GM23338 (cell line): ENCODE measurements around the gene PEPD. TPM values are rescaled to one million over a fixed set of nuclear protein-coding genes. Genes with fewer than 3 reads are reported as not detected.

ENCODE experiments used
- ATAC-seq: fragments of 200-7000 bp; cut with Tn5 transposase; 3 replicates; pipeline ENCODE4 v1.9.1; 2020
- DNase-seq: peaks from one replicate; pipeline ENCODE4 v3.0.0-alpha.2; 2015; ENCODE audit warnings: low spot score
- H2AFZ ChIP-seq: fragments of 200-600 bp; sonication (generic); 2 replicates; pipeline ENCODE4 v1.8.0; 2016; ENCODE audit warnings: antibody characterized with exemption, mild to moderate bottlenecking, moderate library complexity
- H3F3A ChIP-seq: fragments of 200-600 bp; sonication (generic); replicated peaks from 2 replicates; pipeline ENCODE4 v1.8.0; 2017; ENCODE audit warnings: antibody characterized with exemption, mixed run types, low read depth
- H3K27ac ChIP-seq: fragments of 200-600 bp; sonication (generic); 2 replicates; pipeline ENCODE4 v1.6.1; 2016; ENCODE audit warnings: low read depth
- H3K27me3 ChIP-seq: fragments of 200-600 bp; sonication (generic); 2 replicates; pipeline ENCODE4 v1.8.0; 2016; ENCODE audit warnings: mild to moderate bottlenecking, mixed run types, moderate library complexity; ENCODE audit not compliant: insufficient read depth
- H3K36me3 ChIP-seq: fragments of 200-600 bp; sonication (generic); 2 replicates; pipeline ENCODE4 v1.8.0; 2016; ENCODE audit warnings: mild to moderate bottlenecking; ENCODE audit not compliant: insufficient read depth
- H3K4me1 ChIP-seq: fragments of 200-600 bp; sonication (generic); 2 replicates; pipeline ENCODE4 v1.8.0; 2016; ENCODE audit warnings: mild to moderate bottlenecking, moderate library complexity; ENCODE audit not compliant: insufficient read depth
- H3K4me2 ChIP-seq: fragments of 200-600 bp; sonication (generic); 2 replicates; pipeline ENCODE4 v1.7.1; 2017; ENCODE audit warnings: mixed run types
- H3K4me3 ChIP-seq: fragments of 200-600 bp; sonication (generic); 2 replicates; pipeline ENCODE4 v1.6.1; 2016; ENCODE audit warnings: mixed run types
- H3K79me2 ChIP-seq: fragments of 200-600 bp; sonication (generic); replicated peaks from 2 replicates; pipeline ENCODE4 v1.8.0; 2017; ENCODE audit warnings: mild to moderate bottlenecking; ENCODE audit not compliant: insufficient read depth
- H3K9me2 ChIP-seq: fragments of 200-600 bp; sonication (generic); 2 replicates; pipeline ENCODE4 v1.8.0; 2017; ENCODE audit not compliant: insufficient read depth
- H4K20me1 ChIP-seq: fragments of 200-600 bp; sonication (generic); replicated peaks from 2 replicates; pipeline ENCODE4 v1.8.0; 2017; ENCODE audit warnings: mild to moderate bottlenecking; ENCODE audit not compliant: insufficient read depth
- H3K27ac Mint-ChIP-seq: 2 replicates; pipeline ENCODE4 v1.8.0; 2020; ENCODE audit warnings: inconsistent platforms, mild to moderate bottlenecking, moderate library complexity, mixed read lengths
- H3K27me3 Mint-ChIP-seq: 3 replicates; pipeline ENCODE4 v1.8.0; 2022; ENCODE audit warnings: low read depth, mild to moderate bottlenecking, moderate library complexity, mixed read lengths, inconsistent platforms; ENCODE audit not compliant: insufficient read depth, poor library complexity
- H3K36me3 Mint-ChIP-seq: 3 replicates; pipeline ENCODE4 v1.8.0; 2021; ENCODE audit warnings: low read depth, mild to moderate bottlenecking, inconsistent platforms, moderate library complexity, mixed read lengths
- H3K4me1 Mint-ChIP-seq: 3 replicates; pipeline ENCODE4 v1.8.0; 2020; ENCODE audit warnings: mild to moderate bottlenecking, inconsistent platforms, mixed read lengths
- H3K4me3 Mint-ChIP-seq: 3 replicates; pipeline ENCODE4 v1.8.0; 2021; ENCODE audit warnings: moderate library complexity, mild to moderate bottlenecking, inconsistent platforms, mixed read lengths
- H3K9me3 Mint-ChIP-seq: 3 replicates; pipeline ENCODE4 v1.8.0; 2020; ENCODE audit warnings: moderate library complexity, mild to moderate bottlenecking, inconsistent platforms, mixed read lengths
- CREB1 ChIP-seq: fragments of 250-450 bp; sonication (Bioruptor Pico); IDR thresholded peaks from 2 replicates; pipeline ENCODE4 v1.5.0; 2020; ENCODE audit warnings: low read depth, mild to moderate bottlenecking, moderate library complexity
- CTCF ChIP-seq, 2 experiments: fragments of 200-600 bp in 1 of 2; sonication (generic) in 1 of 2; conservative IDR thresholded peaks; 2 replicates each; pipeline versions ENCODE4 v1.5.1 to v1.6.1; 2016 to 2017; ENCODE audit warnings: antibody characterized with exemption in 2 of 2, low read depth in 2 of 2, mild to moderate bottlenecking in 2 of 2, moderate library complexity in 1 of 2
- ETS1 ChIP-seq: IDR thresholded peaks from 2 replicates; pipeline ENCODE4 v1.6.1; 2016; ENCODE audit warnings: antibody characterized with exemption
- EZH2phosphoT487 ChIP-seq: fragments of 200-600 bp; sonication (generic); IDR thresholded peaks from one replicate; pipeline ENCODE4 v1.8.1; 2018; ENCODE audit warnings: antibody characterized with exemption; ENCODE audit not compliant: unreplicated experiment
- JUNB ChIP-seq: IDR thresholded peaks from one replicate; pipeline ENCODE4 v1.6.1; 2016; ENCODE audit warnings: antibody characterized with exemption; ENCODE audit not compliant: unreplicated experiment
- ZNF331 ChIP-seq: fragments of 250-450 bp; sonication (Bioruptor Pico); IDR thresholded peaks from 2 replicates; pipeline ENCODE4 v1.5.0; 2020; ENCODE audit warnings: low read depth, mild to moderate bottlenecking, moderate library complexity
- polyA plus RNA-seq: library from polyadenylated mRNA; unstranded; fragments of >200 nt; fragmentation: Nextera tagmentation; extraction: Ambion mirVana; gene quantifications from 2 replicates; pipeline ENCODE4 v1.2.1, GENCODE V29; 2016
- total RNA-seq: library from RNA; depleted of rRNA; stranded (reverse); fragments of >200 nt; shearing (Covaris generic); gene quantifications from 2 replicates; pipeline ENCODE4 v1.2.3, GENCODE V29; 2014

The PEPD gene
- total and polyA plus RNA-seq, 2 experiments from 2014 or later: 81.7 to 89.2 TPM

GRCh38 chr19:33443638-33444561 is 77.7 kb downstream of the PEPD start:
- no peaks in the 10 kb centered on the region for H3F3A ChIP-seq
- H2AFZ ChIP-seq: no peak overlapping the region
- H3K4me1 ChIP-seq: no peaks in the 10 kb centered on the region
- H3K27me3 Mint-ChIP-seq: peaks cover 9% of the 10 kb centered on the region
- no peak overlapping the region for H3K4me3 Mint-ChIP-seq
- no peak overlapping the region for H3K4me3 ChIP-seq
- H3K27ac Mint-ChIP-seq: no peak overlapping the region
- H4K20me1 ChIP-seq: no peaks in the 10 kb centered on the region; the same call in 1 of the 2 replicates
- peaks cover 5% of the 10 kb centered on the region; the same call in 1 of the 3 replicates for H3K36me3 Mint-ChIP-seq
- H3K4me2 ChIP-seq: no peak overlapping the region
- TF ChIP-seq JUNB (no peak), ETS1 (no peak)
- H3K79me2 ChIP-seq: no peaks in the 10 kb centered on the region
- H3K9me3 Mint-ChIP-seq: no peaks in the 10 kb centered on the region
- no peaks in the 10 kb centered on the region for H3K36me3 ChIP-seq
- no peaks in the 10 kb centered on the region for H3K9me2 ChIP-seq
- ATAC-seq (no peak), DNase-seq (no peak)
- no peaks in the 10 kb centered on the region for H3K4me1 Mint-ChIP-seq
- H3K27me3 ChIP-seq: no peaks in the 10 kb centered on the region
- no peak overlapping the region for H3K27ac ChIP-seq

- no peak overlapping the region for H3K27ac ChIP-seq
- H3K4me2 ChIP-seq: no peak overlapping the region
- no peaks in the 10 kb centered on the region for H3K9me2 ChIP-seq
- H3K27me3 Mint-ChIP-seq: peaks cover 9% of the 10 kb centered on the region
- H3K79me2 ChIP-seq: no peaks in the 10 kb centered on the region
- H3F3A ChIP-seq: no peaks in the 10 kb centered on the region
- ATAC-seq (no peak), DNase-seq (no peak)
- H3K36me3 ChIP-seq: no peaks in the 10 kb centered on the region
- no peaks in the 10 kb centered on the region; the same call in 1 of the 2 replicates for H4K20me1 ChIP-seq
- H3K9me3 Mint-ChIP-seq: no peaks in the 10 kb centered on the region
- peaks cover 5% of the 10 kb centered on the region; the same call in 1 of the 3 replicates for H3K36me3 Mint-ChIP-seq
- H3K27me3 ChIP-seq: no peaks in the 10 kb centered on the region
- no peaks in the 10 kb centered on the region for H3K4me1 ChIP-seq
- H3K4me3 ChIP-seq: no peak overlapping the region
- no peak overlapping the region for H2AFZ ChIP-seq
- H3K4me3 Mint-ChIP-seq: no peak overlapping the region
- no peak for TF ChIP-seq ZNF331 (CRISPR knock-in tag)
- no peaks in the 10 kb centered on the region for H3K4me1 Mint-ChIP-seq
- H3K27ac Mint-ChIP-seq: no peak overlapping the region
These were observed 78.9 kb downstream of the PEPD start for GRCh38 chr19:33442706-33443105.

GRCh38 chr19:33441828-33442227 is 79.8 kb downstream of the PEPD start:
- Histone ChIP-seq H3K79me2 (no peaks in the 10 kb centered on the region), H3K36me3 (no peaks in the 10 kb centered on the region), H3K9me2 (no peaks in the 10 kb centered on the region), H3K27ac (no peak overlapping the region), H3K4me3 (no peak overlapping the region), H3K27me3 (no peaks in the 10 kb centered on the region), H3F3A (no peaks in the 10 kb centered on the region), H2AFZ (no peak overlapping the region), H3K4me2 (no peak overlapping the region), H4K20me1 (no peaks in the 10 kb centered on the region; the same call in 1 of the 2 replicates), H3K4me1 (no peaks in the 10 kb centered on the region)
- Mint-ChIP-seq H3K4me1 (no peaks in the 10 kb centered on the region), H3K36me3 (peaks cover 5% of the 10 kb centered on the region; the same call in 1 of the 3 replicates), H3K27me3 (peaks cover 9% of the 10 kb centered on the region), H3K4me3 (no peak overlapping the region), H3K27ac (no peak overlapping the region), H3K9me3 (no peaks in the 10 kb centered on the region)
- ATAC-seq (no peak), DNase-seq (no peak)
- TF ChIP-seq ZNF331 (CRISPR knock-in tag) (no peak), EZH2phosphoT487 (no peak), CTCF (conservative IDR thresholded peaks at IDR 0.05; ENCODE audit: low read depth in 2 of 2) (no peak), CREB1 (CRISPR knock-in tag) (no peak)
